Measurements from ENCODE around the gene ECI2.

DNA sequence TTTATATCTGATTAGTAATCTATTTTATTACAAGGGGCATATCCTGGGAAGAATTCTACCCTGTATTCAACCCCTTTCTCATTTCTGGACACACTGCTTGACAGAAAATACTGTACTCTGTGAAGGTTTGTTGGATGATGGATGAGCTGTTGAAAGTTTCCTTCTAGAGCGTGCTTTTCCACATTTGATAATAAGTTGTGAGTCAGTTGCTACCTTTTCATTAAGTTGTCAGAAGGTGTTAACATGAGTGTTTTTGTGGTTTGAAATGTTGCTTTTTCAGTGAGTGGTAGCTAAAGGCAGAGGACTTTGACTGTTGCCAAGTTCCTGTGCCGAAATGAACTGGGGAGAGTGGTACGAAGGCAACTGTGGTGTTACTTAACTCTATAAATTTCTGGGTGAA lies 3.9 kb upstream of the ECI2 start:
- TF ChIP-seq, protein P1, sequence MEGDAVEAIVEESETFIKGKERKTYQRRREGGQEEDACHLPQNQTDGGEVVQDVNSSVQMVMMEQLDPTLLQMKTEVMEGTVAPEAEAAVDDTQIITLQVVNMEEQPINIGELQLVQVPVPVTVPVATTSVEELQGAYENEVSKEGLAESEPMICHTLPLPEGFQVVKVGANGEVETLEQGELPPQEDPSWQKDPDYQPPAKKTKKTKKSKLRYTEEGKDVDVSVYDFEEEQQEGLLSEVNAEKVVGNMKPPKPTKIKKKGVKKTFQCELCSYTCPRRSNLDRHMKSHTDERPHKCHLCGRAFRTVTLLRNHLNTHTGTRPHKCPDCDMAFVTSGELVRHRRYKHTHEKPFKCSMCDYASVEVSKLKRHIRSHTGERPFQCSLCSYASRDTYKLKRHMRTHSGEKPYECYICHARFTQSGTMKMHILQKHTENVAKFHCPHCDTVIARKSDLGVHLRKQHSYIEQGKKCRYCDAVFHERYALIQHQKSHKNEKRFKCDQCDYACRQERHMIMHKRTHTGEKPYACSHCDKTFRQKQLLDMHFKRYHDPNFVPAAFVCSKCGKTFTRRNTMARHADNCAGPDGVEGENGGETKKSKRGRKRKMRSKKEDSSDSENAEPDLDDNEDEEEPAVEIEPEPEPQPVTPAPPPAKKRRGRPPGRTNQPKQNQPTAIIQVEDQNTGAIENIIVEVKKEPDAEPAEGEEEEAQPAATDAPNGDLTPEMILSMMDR (IDR thresholded peaks at IDR 0.05), result no peak
- no peak for TF ChIP-seq TEAD1 (CRISPR knock-in tag; IDR thresholded peaks at IDR 0.05)
- no peak for TF ChIP-seq ZNF416 (CRISPR knock-in tag; IDR thresholded peaks at IDR 0.05)
- no peak for TF ChIP-seq NR1H2 (CRISPR knock-in tag; IDR thresholded peaks at IDR 0.05)
- no peak for TF ChIP-seq FOXP1 (CRISPR knock-in tag; IDR thresholded peaks at IDR 0.05; ENCODE audit: borderline replicate concordance)
- TF ChIP-seq, protein P2, sequence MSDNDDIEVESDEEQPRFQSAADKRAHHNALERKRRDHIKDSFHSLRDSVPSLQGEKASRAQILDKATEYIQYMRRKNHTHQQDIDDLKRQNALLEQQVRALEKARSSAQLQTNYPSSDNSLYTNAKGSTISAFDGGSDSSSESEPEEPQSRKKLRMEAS (CRISPR knock-in tag; IDR thresholded peaks at IDR 0.05), result no peak
- no peak for TF ChIP-seq TCF7 (CRISPR knock-in tag; IDR thresholded peaks at IDR 0.05; ENCODE audit: low read depth)
- TF ChIP-seq ETV6 (CRISPR knock-in tag; IDR thresholded peaks at IDR 0.05), result no peak
- TF ChIP-seq, protein P3, sequence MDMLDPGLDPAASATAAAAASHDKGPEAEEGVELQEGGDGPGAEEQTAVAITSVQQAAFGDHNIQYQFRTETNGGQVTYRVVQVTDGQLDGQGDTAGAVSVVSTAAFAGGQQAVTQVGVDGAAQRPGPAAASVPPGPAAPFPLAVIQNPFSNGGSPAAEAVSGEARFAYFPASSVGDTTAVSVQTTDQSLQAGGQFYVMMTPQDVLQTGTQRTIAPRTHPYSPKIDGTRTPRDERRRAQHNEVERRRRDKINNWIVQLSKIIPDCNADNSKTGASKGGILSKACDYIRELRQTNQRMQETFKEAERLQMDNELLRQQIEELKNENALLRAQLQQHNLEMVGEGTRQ (CRISPR knock-in tag; IDR thresholded peaks at IDR 0.05), result no peak
- TF ChIP-seq CREB1 (CRISPR knock-in tag; IDR thresholded peaks at IDR 0.05), result no peak
- TF ChIP-seq, protein P4, sequence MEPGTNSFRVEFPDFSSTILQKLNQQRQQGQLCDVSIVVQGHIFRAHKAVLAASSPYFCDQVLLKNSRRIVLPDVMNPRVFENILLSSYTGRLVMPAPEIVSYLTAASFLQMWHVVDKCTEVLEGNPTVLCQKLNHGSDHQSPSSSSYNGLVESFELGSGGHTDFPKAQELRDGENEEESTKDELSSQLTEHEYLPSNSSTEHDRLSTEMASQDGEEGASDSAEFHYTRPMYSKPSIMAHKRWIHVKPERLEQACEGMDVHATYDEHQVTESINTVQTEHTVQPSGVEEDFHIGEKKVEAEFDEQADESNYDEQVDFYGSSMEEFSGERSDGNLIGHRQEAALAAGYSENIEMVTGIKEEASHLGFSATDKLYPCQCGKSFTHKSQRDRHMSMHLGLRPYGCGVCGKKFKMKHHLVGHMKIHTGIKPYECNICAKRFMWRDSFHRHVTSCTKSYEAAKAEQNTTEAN (CRISPR knock-in tag; IDR thresholded peaks at IDR 0.05), result no peak
- TF ChIP-seq, protein P5, sequence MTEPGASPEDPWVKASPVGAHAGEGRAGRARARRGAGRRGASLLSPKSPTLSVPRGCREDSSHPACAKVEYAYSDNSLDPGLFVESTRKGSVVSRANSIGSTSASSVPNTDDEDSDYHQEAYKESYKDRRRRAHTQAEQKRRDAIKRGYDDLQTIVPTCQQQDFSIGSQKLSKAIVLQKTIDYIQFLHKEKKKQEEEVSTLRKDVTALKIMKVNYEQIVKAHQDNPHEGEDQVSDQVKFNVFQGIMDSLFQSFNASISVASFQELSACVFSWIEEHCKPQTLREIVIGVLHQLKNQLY (CRISPR knock-in tag; IDR thresholded peaks at IDR 0.05), result no peak
